K562 (cell line): Measurements from ENCODE around the gene UGT8. TPM values are rescaled to one million over a fixed set of nuclear protein-coding genes. Genes with fewer than 3 reads are reported as not detected.

Source experiments
- ATAC-seq: fragments of 200-7000 bp; cut with Tn5 transposase; 3 replicates; pipeline ENCODE4 v1.9.1; 2020; ENCODE audit warnings: moderate library complexity
- BruUV-seq: library from RNA; stranded (reverse); fragments of 400-500 nt; replicated peaks from 2 replicates; lab custom pipeline; 2021; lab: Mats Ljungman, UMichigan
- CTCF ChIA-PET: fragments of 300-600 bp; formaldehyde crosslinking; extraction: SDS; loops from one replicate; lab custom pipeline; 2021; ENCODE audit warnings: low intra/inter-chr PET ratio; lab: Yijun Ruan, JAX
- POLR2A ChIA-PET: fragments of 300-600, 350-650 bp; sonication (Branson Sonifier 250); formaldehyde crosslinking; extraction: SDS; loops from one replicate; lab custom pipeline; 2021; ENCODE audit warnings: antibody characterized with exemption, inconsistent platforms; lab: Yijun Ruan, JAX
- DNase-seq, 4 experiments: peaks; one replicate each; pipeline versions ENCODE4 v3.0.0 to v3.0.0-alpha.2; 2011 to 2018; ENCODE audit warnings: low spot score in 3 of 4, mixed read lengths in 3 of 4; ENCODE audit errors: extremely low read depth in 1 of 4
- FAIRE-seq: peaks from 2 replicates; lab custom pipeline; 2011; peaks lifted over from hg19 to GRCh38; lab: Jason Lieb, UNC
- H2AFZ ChIP-seq: 2 replicates; pipeline ENCODE4 v1.6.0; 2011; ENCODE audit warnings: low read depth, low read length, control low read depth, inconsistent platforms
- H3K27ac ChIP-seq: fragments of 200-600 bp; 3 replicates; pipeline ENCODE4 v1.8.0; 2011; ENCODE audit warnings: low read depth, mild to moderate bottlenecking, control low read depth, inconsistent platforms, low read length, moderate library complexity, mixed read lengths; ENCODE audit errors: extremely low read depth
- H3K27me3 ChIP-seq, 2 experiments: fragments of 300-600 bp in 1 of 2; 2 replicates in 1 of 2; 3 replicates in 1 of 2; pipeline versions ENCODE4 v1.6.0 to v1.8.0; 2011; ENCODE audit warnings: inconsistent platforms in 2 of 2, low read length in 2 of 2, mild to moderate bottlenecking in 1 of 2, mixed read lengths in 1 of 2, moderate library complexity in 1 of 2; ENCODE audit not compliant: control insufficient read depth in 2 of 2, insufficient read depth in 2 of 2
- H3K36me3 ChIP-seq: fragments of 300-600 bp; 3 replicates; pipeline ENCODE4 v1.8.0; 2011; ENCODE audit warnings: mild to moderate bottlenecking, low read length, inconsistent platforms; ENCODE audit not compliant: control insufficient read depth, insufficient read depth
- H3K4me1 ChIP-seq, 2 experiments: fragments of 200-600 bp in 1 of 2; replicated peaks in 1 of 2; 2 replicates in 1 of 2; 3 replicates in 1 of 2; pipeline versions ENCODE4 v1.5.1 to v1.8.0; 2011; ENCODE audit warnings: inconsistent platforms in 2 of 2, low read length in 2 of 2, mild to moderate bottlenecking in 1 of 2, mixed read lengths in 1 of 2, moderate library complexity in 1 of 2; ENCODE audit not compliant: control insufficient read depth in 2 of 2, insufficient read depth in 2 of 2
- H3K4me2 ChIP-seq: 2 replicates; pipeline ENCODE4 v1.6.1; 2011; ENCODE audit warnings: low read length, control low read depth, inconsistent platforms, mixed read lengths; ENCODE audit not compliant: insufficient read depth
- H3K4me3 ChIP-seq: fragments of 200-600 bp; sonication (generic), shearing (Covaris generic); 2 replicates; pipeline ENCODE4 v1.5.1; 2016; ENCODE audit warnings: control low read depth, inconsistent platforms
- H3K79me2 ChIP-seq: fragments of 200-600 bp; 3 replicates; pipeline ENCODE4 v1.8.0; 2011; ENCODE audit warnings: low read length, inconsistent platforms; ENCODE audit not compliant: control insufficient read depth, insufficient read depth
- H3K9ac ChIP-seq, 2 experiments: 2 replicates each; pipeline versions ENCODE4 v1.6.0 to v1.6.1; 2011; ENCODE audit warnings: low read depth in 2 of 2, low read length in 2 of 2, control low read depth in 1 of 2, inconsistent platforms in 1 of 2, mild to moderate bottlenecking in 1 of 2, mixed read lengths in 1 of 2; ENCODE audit not compliant: insufficient read depth in 1 of 2
- H3K9me1 ChIP-seq: one replicate; pipeline ENCODE4 v1.6.0; 2011; ENCODE audit warnings: inconsistent platforms, mild to moderate bottlenecking, low read length, moderate library complexity; ENCODE audit not compliant: control insufficient read depth, insufficient read depth
- H3K9me3 ChIP-seq: replicated peaks from 2 replicates; pipeline ENCODE4 v1.5.1; 2011; ENCODE audit warnings: low read depth, low read length, inconsistent platforms; ENCODE audit not compliant: control insufficient read depth, insufficient read depth
- H4K20me1 ChIP-seq: replicated peaks from 2 replicates; pipeline ENCODE4 v1.6.1; 2011; ENCODE audit warnings: low read length, inconsistent platforms, mixed read lengths; ENCODE audit not compliant: control insufficient read depth, insufficient read depth
- BCOR ChIP-seq: fragments of 450-650 bp; IDR thresholded peaks from 2 replicates; pipeline ENCODE4 v1.6.1; 2016
- DEAF1 ChIP-seq: fragments of 450-650 bp; formaldehyde crosslinking; IDR thresholded peaks from 2 replicates; pipeline ENCODE4 v1.4.0; 2020; ENCODE audit warnings: mild to moderate bottlenecking, moderate library complexity
- HCFC1 ChIP-seq: IDR thresholded peaks from 2 replicates; pipeline ENCODE4 v1.6.1; 2012; ENCODE audit warnings: low read depth, low read length, improper control_type of control experiment
- MED1 ChIP-seq: sonication (generic); formaldehyde crosslinking; IDR thresholded peaks from 2 replicates; pipeline ENCODE4 v1.8.1; 2023; ENCODE audit warnings: missing genetic modification reagents, borderline replicate concordance
- POLR2H ChIP-seq: IDR thresholded peaks from 2 replicates; pipeline ENCODE4 v1.6.1; 2016; ENCODE audit warnings: missing genetic modification characterization, low read depth, mild to moderate bottlenecking, control low read depth, missing compliant biosample characterization, moderate library complexity
- POLR3G ChIP-seq: IDR thresholded peaks from 2 replicates; pipeline ENCODE4 v1.6.1; 2011; ENCODE audit not compliant: insufficient read length, insufficient replicate concordance; ENCODE audit errors: extremely low read depth
- STAT6 ChIP-seq: sonication (generic); formaldehyde crosslinking; IDR thresholded peaks from 2 replicates; pipeline ENCODE4 v1.8.1; 2023; ENCODE audit warnings: mild to moderate bottlenecking, missing genetic modification reagents
- ZNF740 ChIP-seq, 3 experiments: fragments of 200-800 bp in 1 of 3; sonication (Bioruptor generic) in 1 of 3; sonication (generic) in 1 of 3; formaldehyde crosslinking in 1 of 3; IDR thresholded peaks; 2 replicates each; pipeline versions ENCODE4 v1.6.1 to v1.8.0; 2016 to 2022; ENCODE audit warnings: mild to moderate bottlenecking in 2 of 3, missing compliant biosample characterization in 2 of 3, missing genetic modification characterization in 2 of 3, missing genetic modification reagents in 1 of 3
- in situ Hi-C: fragments of 300-500 bp; cut with MboI; formaldehyde crosslinking; loops from 4 replicates; pipeline ENCODE4 v1.15.0; 2018; ENCODE audit warnings: inconsistent platforms, mixed read lengths
- intact Hi-C: fragments of 100-400 bp; cut with micrococcal nuclease; formaldehyde crosslinking; loops from 2 replicates; pipeline ENCODE4 v1.14.2; 2022
- polyA plus RNA-seq, 8 experiments: library from polyadenylated mRNA; depleted of rRNA in 4 of 8; stranded (reverse) in 5 of 8; unstranded in 3 of 8; fragments of >200 nt; fragmentation: Nextera tagmentation in 2 of 8; fragmentation: Illumina TruSeq in 1 of 8; extraction: Ambion mirVana in 2 of 8; extraction: Trizol in 1 of 8; gene quantifications; 2 replicates each; pipeline versions ENCODE4 v1.2.1 to v1.2.3, GENCODE V29; 2011 to 2014; ENCODE audit warnings: inconsistent platforms in 1 of 8, missing spikeins in 1 of 8
- total RNA-seq, 7 experiments: library from RNA; depleted of rRNA in 6 of 7; stranded (reverse); fragments of >200 nt in 6 of 7; fragmentation: Illumina TruSeq in 2 of 7; extraction: Trizol in 2 of 7; gene quantifications; 2 replicates each; pipeline versions ENCODE4 v1.2.1 to v1.2.3, GENCODE V29; 2011 to 2021; ENCODE audit warnings: low replicate concordance in 1 of 7
- TF ChIP-seq, protein P1 (sequence below), 2 experiments: fragments of 450-650 bp; IDR thresholded peaks; 2 replicates each; pipeline ENCODE4 v1.6.1; 2018; ENCODE audit warnings: mild to moderate bottlenecking in 2 of 2, low read depth in 1 of 2; ENCODE audit not compliant: partially characterized antibody in 2 of 2

UGT8 gene
- total and polyA plus RNA-seq, 9 of the 15 experiments (the other 6 are each of a cell fraction or from before 2014, with no cell fraction given), result 3.0 to 10.7 (median 6.0) TPM

- TF ChIP-seq STAT6 (CRISPR knock-in tag) (no peak), HCFC1 (no peak), ZNF740 (CRISPR knock-in tag; IDR thresholded peaks at IDR 0.05) (no peak), ZNF740 (tag; IDR thresholded peaks at IDR 0.05) (no peak)
Measured at GRCh38 chr4:114677346-114677979, 78.9 kb downstream of the UGT8 start (continued).

DNA sequence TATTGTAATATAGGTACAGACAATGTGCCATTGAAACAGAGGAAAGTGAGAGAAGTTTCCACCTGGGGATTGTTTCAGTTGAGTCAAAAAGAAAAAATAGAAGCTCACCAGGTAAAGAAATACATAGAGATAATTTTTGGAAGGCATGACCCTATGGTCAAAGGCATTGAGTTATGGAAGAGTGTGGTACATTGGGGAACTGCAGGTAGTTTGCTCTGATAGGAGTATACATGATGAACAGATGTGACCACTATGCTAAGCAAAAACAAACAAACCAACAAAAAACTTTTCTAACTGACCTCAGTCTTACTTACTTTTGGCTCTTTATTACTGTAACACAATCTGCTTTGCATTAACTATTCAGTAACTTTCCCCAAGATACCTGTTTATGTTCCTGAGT, 85.9 kb downstream of the UGT8 start:
- no peaks in the 10 kb centered on the region for H3K9me1 ChIP-seq
- no peaks in the 10 kb centered on the region for H3K4me1 ChIP-seq
- no peaks in the 10 kb centered on the region for H3K79me2 ChIP-seq
- DNase-seq (no peak), ATAC-seq (no peak), FAIRE-seq (no peak)
- ChIA-PET POLR2A (no interaction called here), CTCF (no interaction called here)
- no peak overlapping the region for H3K9ac ChIP-seq
- H3K36me3 ChIP-seq, result no peaks in the 10 kb centered on the region
- no peak overlapping the region for H3K27ac ChIP-seq
- H3K27me3 ChIP-seq, result no peaks in the 10 kb centered on the region
- H2AFZ ChIP-seq, result no peak overlapping the region
- H4K20me1 ChIP-seq, result no peaks in the 10 kb centered on the region
- in situ Hi-C loops, result no loop called here
- no peaks in the 10 kb centered on the region; the same call in 1 of the 2 replicates for H3K9me3 ChIP-seq
- no peak overlapping the region for H3K4me3 ChIP-seq
- no peak overlapping the region for H3K4me2 ChIP-seq
- intact Hi-C loops, result no loop called here
- BruUV-seq, result no TSS peak
- TF ChIP-seq BCOR, result no peak
- TF ChIP-seq POLR2H (tag), result no peak
- no peak for TF ChIP-seq MED1 (CRISPR knock-in tag)
- TF ChIP-seq, protein P1, sequence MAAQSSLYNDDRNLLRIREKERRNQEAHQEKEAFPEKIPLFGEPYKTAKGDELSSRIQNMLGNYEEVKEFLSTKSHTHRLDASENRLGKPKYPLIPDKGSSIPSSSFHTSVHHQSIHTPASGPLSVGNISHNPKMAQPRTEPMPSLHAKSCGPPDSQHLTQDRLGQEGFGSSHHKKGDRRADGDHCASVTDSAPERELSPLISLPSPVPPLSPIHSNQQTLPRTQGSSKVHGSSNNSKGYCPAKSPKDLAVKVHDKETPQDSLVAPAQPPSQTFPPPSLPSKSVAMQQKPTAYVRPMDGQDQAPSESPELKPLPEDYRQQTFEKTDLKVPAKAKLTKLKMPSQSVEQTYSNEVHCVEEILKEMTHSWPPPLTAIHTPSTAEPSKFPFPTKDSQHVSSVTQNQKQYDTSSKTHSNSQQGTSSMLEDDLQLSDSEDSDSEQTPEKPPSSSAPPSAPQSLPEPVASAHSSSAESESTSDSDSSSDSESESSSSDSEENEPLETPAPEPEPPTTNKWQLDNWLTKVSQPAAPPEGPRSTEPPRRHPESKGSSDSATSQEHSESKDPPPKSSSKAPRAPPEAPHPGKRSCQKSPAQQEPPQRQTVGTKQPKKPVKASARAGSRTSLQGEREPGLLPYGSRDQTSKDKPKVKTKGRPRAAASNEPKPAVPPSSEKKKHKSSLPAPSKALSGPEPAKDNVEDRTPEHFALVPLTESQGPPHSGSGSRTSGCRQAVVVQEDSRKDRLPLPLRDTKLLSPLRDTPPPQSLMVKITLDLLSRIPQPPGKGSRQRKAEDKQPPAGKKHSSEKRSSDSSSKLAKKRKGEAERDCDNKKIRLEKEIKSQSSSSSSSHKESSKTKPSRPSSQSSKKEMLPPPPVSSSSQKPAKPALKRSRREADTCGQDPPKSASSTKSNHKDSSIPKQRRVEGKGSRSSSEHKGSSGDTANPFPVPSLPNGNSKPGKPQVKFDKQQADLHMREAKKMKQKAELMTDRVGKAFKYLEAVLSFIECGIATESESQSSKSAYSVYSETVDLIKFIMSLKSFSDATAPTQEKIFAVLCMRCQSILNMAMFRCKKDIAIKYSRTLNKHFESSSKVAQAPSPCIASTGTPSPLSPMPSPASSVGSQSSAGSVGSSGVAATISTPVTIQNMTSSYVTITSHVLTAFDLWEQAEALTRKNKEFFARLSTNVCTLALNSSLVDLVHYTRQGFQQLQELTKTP (IDR thresholded peaks at IDR 0.05; ENCODE audit: low read depth in 1 of 2, partially characterized antibody in 2 of 2), result no peak
- TF ChIP-seq DEAF1 (CRISPR knock-in tag), result no peak
- TF ChIP-seq POLR3G, result no peak
